HG03060 (cell line): Measurements from ENCODE around the gene ZFHX3.

Experiments
- ATAC-seq: cut with Tn5 transposase; IDR thresholded peaks from one replicate; pipeline ENCODE4 v1.9.1; 2021; ENCODE audit warnings: low read depth, moderate number of reproducible peaks; ENCODE audit not compliant: unreplicated experiment

ZFHX3 gene

GRCh38 chr16:73057291-73058210 is 9.6 kb upstream of the ZFHX3 start:
- no peak for ATAC-seq

GRCh38 chr16:73056921-73057290 is 9.0 kb upstream of the ZFHX3 start:
- ATAC-seq = no peak

- no peak for ATAC-seq
Measured at GRCh38 chr16:73056448-73056847, 8.5 kb upstream of the ZFHX3 start.

GRCh38 chr16:73054813-73055482 is 7.0 kb upstream of the ZFHX3 start:
- no peak for ATAC-seq

- no peak for ATAC-seq
Measured at GRCh38 chr16:73054498-73054812, 6.5 kb upstream of the ZFHX3 start.

GRCh38 chr16:73054125-73054484 is 6.2 kb upstream of the ZFHX3 start:
- ATAC-seq = no peak

GRCh38 chr16:73053364-73054124 is 5.6 kb upstream of the ZFHX3 start:
- ATAC-seq = no peak

GRCh38 chr16:73053038-73053363 is 5.1 kb upstream of the ZFHX3 start:
- no peak for ATAC-seq

- no peak for ATAC-seq
Measured at GRCh38 chr16:73052576-73052975, 4.6 kb upstream of the ZFHX3 start.

- no peak for ATAC-seq
Measured at GRCh38 chr16:73051961-73052360, 4.0 kb upstream of the ZFHX3 start.

GRCh38 chr16:73051226-73051625 is 3.3 kb upstream of the ZFHX3 start:
- ATAC-seq = no peak

GRCh38 chr16:73050201-73051099 is 2.5 kb upstream of the ZFHX3 start:
- ATAC-seq = no peak

- no peak for ATAC-seq
Measured at GRCh38 chr16:73049511-73049910, 1.6 kb upstream of the ZFHX3 start.

- ATAC-seq = no peak
Measured at GRCh38 chr16:73049091-73049490, 1.2 kb upstream of the ZFHX3 start.

GRCh38 chr16:73048292-73049080 is 558 bp upstream of the ZFHX3 start:
- ATAC-seq = no peak

GRCh38 chr16:73047221-73047535 is 750 bp downstream of the ZFHX3 start:
- no peak for ATAC-seq

- ATAC-seq = no peak
Measured at GRCh38 chr16:73046849-73047214, 1.1 kb downstream of the ZFHX3 start.

- no peak for ATAC-seq
Measured at GRCh38 chr16:73046202-73046848, 1.6 kb downstream of the ZFHX3 start.

GRCh38 chr16:73043828-73044467 is 4.0 kb downstream of the ZFHX3 start:
- ATAC-seq = no peak
